Thyroid gland (tissue), 4 donors: ENCODE measurements around the gene RAB40B. TPM values are rescaled to one million over a fixed set of nuclear protein-coding genes. Genes with fewer than 3 reads are reported as not detected.

Experiments used
- DNase-seq, 2 donors: peaks; one replicate each; pipeline ENCODE4 v3.0.0-alpha.2; 2019
- H3K27ac ChIP-seq, 3 donors: fragments of 200-600 bp; sonication (generic); 1 replicate in 2 of 3; 2 replicates in 1 of 3; pipeline ENCODE4 v1.5.1; 2016 to 2019; ENCODE audit warnings: mild to moderate bottlenecking in 1 of 3, moderate library complexity in 1 of 3
- H3K27me3 ChIP-seq: fragments of 200-600 bp; sonication (generic); one replicate; pipeline ENCODE4 v1.5.1; 2019
- H3K36me3 ChIP-seq, 2 donors: fragments of 200-600 bp; sonication (generic); one replicate each; pipeline ENCODE4 v1.5.1; 2016 to 2019
- H3K4me1 ChIP-seq, 2 donors: fragments of 200-600 bp; sonication (generic); one replicate each; pipeline ENCODE4 v1.5.1; 2017 to 2019
- H3K4me3 ChIP-seq, 3 donors: fragments of 200-600 bp; sonication (generic); replicated peaks in 1 of 3; 1 replicate in 2 of 3; 2 replicates in 1 of 3; pipeline ENCODE4 v1.5.1; 2016; ENCODE audit warnings: mild to moderate bottlenecking in 1 of 3
- H3K9me3 ChIP-seq: fragments of 200-600 bp; sonication (generic); one replicate; pipeline ENCODE4 v1.5.1; 2017
- POLR2A ChIP-seq, 2 donors: fragments of 450-650 bp; IDR thresholded peaks; one replicate each; pipeline ENCODE4 v1.6.1; 2017; ENCODE audit warnings: antibody characterized with exemption in 2 of 2, mild to moderate bottlenecking in 2 of 2, moderate library complexity in 1 of 2
- WGBS, 2 donors: methylation state at CpG; one replicate each; pipeline ENCODE4 v1.1.5; 2017; 5-methylcytosine and 5-hydroxymethylcytosine counted together
- intact Hi-C: fragments of 100-400 bp; cut with DNase I; formaldehyde crosslinking; loops from one replicate; pipeline ENCODE4 v1.15.1; 2023
- total RNA-seq, 4 donors: library from RNA; depleted of rRNA; stranded (reverse); fragments of >200 nt; gene quantifications; one replicate each; pipeline ENCODE4 v1.2.3, GENCODE V29; 2016
- TF ChIP-seq, protein P1 (sequence below), 6 experiments: fragments of 200-600 bp in 3 of 6; fragments of 450-650 bp in 3 of 6; sonication (generic) in 3 of 6; IDR thresholded peaks; one replicate each; pipeline ENCODE4 v1.5.1; 2016 to 2019; ENCODE audit warnings: antibody characterized with exemption in 6 of 6, mild to moderate bottlenecking in 2 of 6, inconsistent platforms in 1 of 6, moderate library complexity in 1 of 6

Gene RAB40B
- total RNA-seq, 4 donors from 2014 or later: 6.2 to 19.3 (median 11.3) TPM

DNA sequence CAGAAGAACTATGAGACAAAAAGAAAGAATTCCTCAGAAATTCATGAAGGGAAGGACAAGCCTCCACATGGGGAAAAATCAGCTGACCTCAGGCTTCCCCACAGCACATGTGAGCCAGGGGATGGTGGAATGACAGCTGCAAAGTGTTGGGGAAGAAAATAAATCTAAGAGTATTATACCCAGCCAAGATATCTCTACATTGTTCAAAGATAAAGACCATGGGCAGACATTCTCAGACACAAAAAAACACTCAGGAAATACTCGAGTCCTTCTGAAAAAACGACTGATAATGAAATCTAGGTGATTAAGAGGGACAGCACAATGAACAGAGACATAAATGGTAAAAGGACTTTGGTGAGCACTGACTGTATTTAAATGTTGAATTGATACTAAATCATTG is 3.9 kb downstream of the RAB40B start:
- H3K4me3 ChIP-seq: no peak overlapping the region
- intact Hi-C loops: no loop called here
- no peak overlapping the region for H3K27ac ChIP-seq
- H3K27me3 ChIP-seq: no peaks in the 10 kb centered on the region
- DNase-seq: no peak
- 65 to 84% methylated on average over 2 of the region's 2 CpGs for WGBS, 2 donors
- no peaks in the 10 kb centered on the region for H3K9me3 ChIP-seq
- peaks cover 7 to 16% of the 10 kb centered on the region in 2 donors for H3K4me1 ChIP-seq
- TF ChIP-seq, protein P1, sequence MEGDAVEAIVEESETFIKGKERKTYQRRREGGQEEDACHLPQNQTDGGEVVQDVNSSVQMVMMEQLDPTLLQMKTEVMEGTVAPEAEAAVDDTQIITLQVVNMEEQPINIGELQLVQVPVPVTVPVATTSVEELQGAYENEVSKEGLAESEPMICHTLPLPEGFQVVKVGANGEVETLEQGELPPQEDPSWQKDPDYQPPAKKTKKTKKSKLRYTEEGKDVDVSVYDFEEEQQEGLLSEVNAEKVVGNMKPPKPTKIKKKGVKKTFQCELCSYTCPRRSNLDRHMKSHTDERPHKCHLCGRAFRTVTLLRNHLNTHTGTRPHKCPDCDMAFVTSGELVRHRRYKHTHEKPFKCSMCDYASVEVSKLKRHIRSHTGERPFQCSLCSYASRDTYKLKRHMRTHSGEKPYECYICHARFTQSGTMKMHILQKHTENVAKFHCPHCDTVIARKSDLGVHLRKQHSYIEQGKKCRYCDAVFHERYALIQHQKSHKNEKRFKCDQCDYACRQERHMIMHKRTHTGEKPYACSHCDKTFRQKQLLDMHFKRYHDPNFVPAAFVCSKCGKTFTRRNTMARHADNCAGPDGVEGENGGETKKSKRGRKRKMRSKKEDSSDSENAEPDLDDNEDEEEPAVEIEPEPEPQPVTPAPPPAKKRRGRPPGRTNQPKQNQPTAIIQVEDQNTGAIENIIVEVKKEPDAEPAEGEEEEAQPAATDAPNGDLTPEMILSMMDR (IDR thresholded peaks at IDR 0.05): no peak
- no peak for TF ChIP-seq POLR2A (IDR thresholded peaks at IDR 0.05)
- no peaks in the 10 kb centered on the region for H3K36me3 ChIP-seq

DNA sequence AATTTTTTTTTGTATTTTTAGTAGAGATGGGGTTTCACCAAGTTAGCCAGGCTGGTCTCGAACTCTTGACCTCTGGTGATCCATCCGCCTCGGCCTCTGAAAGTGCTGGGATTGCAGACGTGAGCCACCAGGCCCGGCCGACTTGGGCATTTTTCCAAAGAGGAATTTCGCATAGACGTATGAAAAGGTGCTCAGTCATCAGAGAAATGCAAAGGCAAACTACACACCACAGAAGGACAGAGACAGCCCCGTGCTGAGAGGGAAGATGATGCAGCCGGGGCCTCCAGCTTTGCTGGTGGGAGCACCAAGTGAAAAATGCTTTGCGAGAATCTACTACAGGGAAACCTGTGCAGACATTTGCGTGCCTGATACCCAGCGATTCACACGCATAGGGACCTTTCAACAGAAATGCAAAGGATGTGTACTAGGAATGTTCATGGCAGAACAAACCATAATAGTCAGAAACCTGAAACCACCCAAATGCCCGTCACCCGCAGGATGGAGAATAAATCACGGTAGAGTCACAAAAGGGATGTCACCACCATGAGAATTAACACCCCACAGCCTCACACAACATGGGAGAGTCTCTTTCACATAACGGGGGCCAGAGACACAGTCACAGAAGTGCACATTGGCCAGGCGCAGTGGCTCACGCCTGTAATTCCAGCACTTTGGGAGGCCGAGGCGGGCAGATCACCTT is 5.2 kb downstream of the RAB40B start:
- Histone ChIP-seq H3K4me1 (peaks cover 7 to 12% of the 10 kb centered on the region in 2 donors), H3K27me3 (no peaks in the 10 kb centered on the region), H3K4me3 (no peak overlapping the region), H3K36me3 (no peaks in the 10 kb centered on the region), H3K27ac (no peak overlapping the region), H3K9me3 (no peaks in the 10 kb centered on the region)
- intact Hi-C loops: no loop called here
- TF ChIP-seq, protein P1 (IDR thresholded peaks at IDR 0.05): no peak
- TF ChIP-seq POLR2A (IDR thresholded peaks at IDR 0.05): no peak
- no peak for DNase-seq
- WGBS, 2 donors: 92 to 95% methylated on average over 22 of the region's 22 CpGs

DNA sequence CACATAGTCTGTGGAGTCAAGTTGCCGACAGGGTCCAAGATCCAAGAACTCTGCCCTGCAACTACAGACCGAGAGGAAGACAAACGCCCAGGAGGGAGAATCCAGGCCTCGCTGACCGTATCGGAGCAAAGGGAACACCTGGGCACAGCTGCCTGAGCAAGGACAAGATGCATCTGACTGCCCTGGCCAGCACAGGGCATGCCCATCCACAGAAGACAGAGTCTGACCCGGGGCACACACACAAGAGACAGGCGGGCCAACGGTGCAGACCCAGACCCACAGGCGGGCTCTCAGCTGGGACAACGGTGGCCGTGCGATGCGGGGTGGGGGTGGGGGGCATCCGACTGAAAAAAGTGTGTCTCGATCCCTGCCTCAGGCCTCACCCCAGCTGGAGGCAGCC is 6.2 kb downstream of the RAB40B start:
- no peak for TF ChIP-seq POLR2A (IDR thresholded peaks at IDR 0.05)
- TF ChIP-seq, protein P1 (IDR thresholded peaks at IDR 0.05): no peak
- Histone ChIP-seq H3K9me3 (no peaks in the 10 kb centered on the region), H3K4me3 (no peak overlapping the region), H3K27ac (no peak overlapping the region), H3K27me3 (no peaks in the 10 kb centered on the region), H3K36me3 (no peaks in the 10 kb centered on the region), H3K4me1 (peaks cover 2 to 5% of the 10 kb centered on the region in 2 donors)
- DNase-seq: no peak
- intact Hi-C loops: no loop called here
- WGBS, 2 donors: 88 to 91% methylated on average over 13 of the region's 16 CpGs

DNA sequence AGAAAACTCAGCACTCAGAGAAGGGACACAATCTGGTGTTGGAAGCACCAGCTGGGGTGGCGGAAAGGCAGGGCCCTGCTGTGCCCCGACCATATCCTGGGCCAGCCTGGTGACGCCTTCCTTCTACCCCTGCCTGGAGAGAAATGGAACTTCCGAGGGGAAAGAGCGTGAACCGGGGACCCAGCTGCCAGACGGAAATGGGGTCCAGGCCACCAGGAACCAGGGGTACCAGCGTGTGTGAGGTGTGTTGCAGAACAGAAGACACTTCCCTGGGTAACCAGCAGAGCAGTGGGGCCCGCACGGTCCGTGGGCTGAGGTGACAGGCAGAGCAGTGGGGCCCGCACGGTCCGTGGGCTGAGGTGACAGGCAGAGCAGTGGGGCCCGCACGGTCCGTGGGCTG is 6.8 kb downstream of the RAB40B start:
- WGBS, 2 donors: 82 to 95% methylated on average over 7 to 14 of the region's 17 CpGs
- no peak overlapping the region for H3K27ac ChIP-seq
- H3K4me1 ChIP-seq: no peaks in the 10 kb centered on the region
- intact Hi-C loops: no loop called here
- H3K4me3 ChIP-seq: no peak overlapping the region
- DNase-seq: no peak
- no peaks in the 10 kb centered on the region for H3K36me3 ChIP-seq
- TF ChIP-seq, protein P1 (IDR thresholded peaks at IDR 0.05): no peak
- TF ChIP-seq POLR2A (IDR thresholded peaks at IDR 0.05): no peak
- H3K9me3 ChIP-seq: no peaks in the 10 kb centered on the region
- no peaks in the 10 kb centered on the region for H3K27me3 ChIP-seq

DNA sequence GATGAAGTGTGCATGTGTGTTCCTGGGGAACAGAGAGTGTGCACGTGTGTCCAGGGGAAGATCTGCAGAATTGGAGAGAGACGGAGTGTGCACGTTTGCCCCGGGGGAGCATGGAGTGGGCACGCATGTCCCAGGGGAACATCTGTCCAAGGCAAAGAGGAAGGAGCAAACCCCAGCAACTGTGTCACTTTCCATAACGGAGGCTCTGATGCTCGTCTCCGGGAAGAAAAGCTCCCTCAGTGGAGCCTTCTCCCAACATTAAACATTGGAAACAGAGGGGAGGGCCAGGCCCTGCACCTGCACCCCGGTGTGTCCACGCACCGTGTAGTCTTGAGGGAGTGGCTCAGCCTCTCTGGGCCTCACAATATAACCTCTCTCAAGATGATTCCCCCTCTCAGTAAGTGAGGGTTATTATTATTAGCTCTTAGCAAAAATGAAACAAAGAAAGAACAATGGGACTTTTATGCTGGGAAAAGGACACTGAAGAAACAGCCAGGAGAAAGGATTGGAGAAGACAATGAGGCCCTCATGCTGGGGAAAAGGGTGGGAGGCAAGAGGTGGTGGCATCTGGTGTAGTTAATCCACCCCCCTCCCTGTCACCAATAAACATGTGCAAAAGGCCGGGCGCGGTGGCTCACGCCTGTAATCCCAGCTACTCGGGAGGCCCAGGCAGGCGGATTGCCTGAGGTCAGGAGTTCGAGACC is 7.6 kb downstream of the RAB40B start:
- Histone ChIP-seq H3K27ac (no peak overlapping the region), H3K9me3 (no peaks in the 10 kb centered on the region), H3K36me3 (no peaks in the 10 kb centered on the region), H3K27me3 (no peaks in the 10 kb centered on the region), H3K4me1 (no peaks in the 10 kb centered on the region), H3K4me3 (no peak overlapping the region)
- TF ChIP-seq, protein P1 (IDR thresholded peaks at IDR 0.05): no peak
- no peak for TF ChIP-seq POLR2A (IDR thresholded peaks at IDR 0.05)
- 85 to 89% methylated on average over 18 of the region's 18 CpGs for WGBS, 2 donors
- intact Hi-C loops: no loop called here
- no peak for DNase-seq
